Activated B cell treated with CpG ODN at 0.5 μM for 24 hours (primary cell): ENCODE data around the gene CCDC188. TPM values are rescaled to one million over a fixed set of nuclear protein-coding genes. Genes with fewer than 3 reads are reported as not detected.

ENCODE experiments used
- ATAC-seq: fragments of 200-7000 bp; cut with Tn5 transposase; one replicate; pipeline ENCODE4 v1.10.0; 2021; ENCODE audit warnings: low read depth, mild to moderate bottlenecking, moderate library complexity
- CTCF ChIA-PET: fragments of 350-600 bp; sonication (Branson Sonifier 250); formaldehyde crosslinking; loops from one replicate; lab custom pipeline; 2021; ENCODE audit warnings: antibody characterized with exemption; lab: Charles Lee
- POLR2A ChIA-PET: fragments of 350-600 bp; sonication (Branson Sonifier 250); formaldehyde crosslinking; loops from one replicate; lab custom pipeline; 2021; ENCODE audit warnings: antibody characterized with exemption; lab: Charles Lee
- DNase-seq: peaks from one replicate; pipeline ENCODE4 v3.0.0; 2022
- H3K27ac Mint-ChIP-seq: one replicate; pipeline ENCODE4 v1.8.0; 2020; ENCODE audit warnings: mixed read lengths
- H3K27me3 Mint-ChIP-seq: one replicate; pipeline ENCODE4 v1.8.0; 2021; ENCODE audit warnings: mixed read lengths
- H3K36me3 Mint-ChIP-seq: one replicate; pipeline ENCODE4 v1.8.0; 2021; ENCODE audit warnings: low read depth, mixed read lengths
- H3K4me1 Mint-ChIP-seq: one replicate; pipeline ENCODE4 v1.8.0; 2021; ENCODE audit warnings: mixed read lengths
- H3K4me3 Mint-ChIP-seq: one replicate; pipeline ENCODE4 v1.8.0; 2020; ENCODE audit warnings: mild to moderate bottlenecking, mixed read lengths
- H3K9me3 Mint-ChIP-seq: one replicate; pipeline ENCODE4 v1.8.0; 2020; ENCODE audit warnings: mixed read lengths
- intact Hi-C: fragments of 100-400 bp; cut with micrococcal nuclease; formaldehyde crosslinking; loops from one replicate; pipeline ENCODE4 v1.15.1; 2024
- total RNA-seq: library from RNA; stranded (reverse); gene quantifications from 2 replicates; pipeline ENCODE4 v1.2.3, GENCODE V29; 2022
- TF ChIP-seq, protein P1 (sequence below): fragments of 200-600 bp; IDR thresholded peaks from one replicate; pipeline ENCODE4 v1.8.0; 2022; ENCODE audit warnings: antibody characterized with exemption, mild to moderate bottlenecking

Gene CCDC188
- total RNA-seq, 1 donor from 2014 or later = not detected

DNA sequence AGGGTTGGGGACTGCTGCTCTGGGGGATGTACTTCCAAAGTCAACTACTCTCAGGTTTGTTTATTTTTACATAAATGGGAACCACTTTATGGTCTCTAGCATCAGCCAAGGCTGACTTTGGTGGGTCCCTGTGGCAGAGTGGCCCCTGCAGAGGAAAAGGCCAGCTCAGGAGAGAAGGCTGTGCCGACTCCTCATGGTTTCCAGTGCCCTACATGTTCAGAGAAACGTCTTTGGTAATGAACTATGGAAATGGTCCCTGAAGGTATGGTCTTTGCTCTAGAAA, 22.3 kb downstream of the CCDC188 start:
- POLR2A ChIA-PET = no interaction called here
- Mint-ChIP-seq H3K27ac (no peak overlapping the region), H3K4me1 (peaks cover 16% of the 10 kb centered on the region), H3K4me3 (no peak overlapping the region), H3K36me3 (peaks cover 46% of the 10 kb centered on the region), H3K27me3 (no peaks in the 10 kb centered on the region), H3K9me3 (no peaks in the 10 kb centered on the region)
- ATAC-seq (no peak), DNase-seq (no peak)
- CTCF ChIA-PET = no interaction called here
- TF ChIP-seq, protein P1, sequence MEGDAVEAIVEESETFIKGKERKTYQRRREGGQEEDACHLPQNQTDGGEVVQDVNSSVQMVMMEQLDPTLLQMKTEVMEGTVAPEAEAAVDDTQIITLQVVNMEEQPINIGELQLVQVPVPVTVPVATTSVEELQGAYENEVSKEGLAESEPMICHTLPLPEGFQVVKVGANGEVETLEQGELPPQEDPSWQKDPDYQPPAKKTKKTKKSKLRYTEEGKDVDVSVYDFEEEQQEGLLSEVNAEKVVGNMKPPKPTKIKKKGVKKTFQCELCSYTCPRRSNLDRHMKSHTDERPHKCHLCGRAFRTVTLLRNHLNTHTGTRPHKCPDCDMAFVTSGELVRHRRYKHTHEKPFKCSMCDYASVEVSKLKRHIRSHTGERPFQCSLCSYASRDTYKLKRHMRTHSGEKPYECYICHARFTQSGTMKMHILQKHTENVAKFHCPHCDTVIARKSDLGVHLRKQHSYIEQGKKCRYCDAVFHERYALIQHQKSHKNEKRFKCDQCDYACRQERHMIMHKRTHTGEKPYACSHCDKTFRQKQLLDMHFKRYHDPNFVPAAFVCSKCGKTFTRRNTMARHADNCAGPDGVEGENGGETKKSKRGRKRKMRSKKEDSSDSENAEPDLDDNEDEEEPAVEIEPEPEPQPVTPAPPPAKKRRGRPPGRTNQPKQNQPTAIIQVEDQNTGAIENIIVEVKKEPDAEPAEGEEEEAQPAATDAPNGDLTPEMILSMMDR = no peak
- intact Hi-C loops = no loop called here

DNA sequence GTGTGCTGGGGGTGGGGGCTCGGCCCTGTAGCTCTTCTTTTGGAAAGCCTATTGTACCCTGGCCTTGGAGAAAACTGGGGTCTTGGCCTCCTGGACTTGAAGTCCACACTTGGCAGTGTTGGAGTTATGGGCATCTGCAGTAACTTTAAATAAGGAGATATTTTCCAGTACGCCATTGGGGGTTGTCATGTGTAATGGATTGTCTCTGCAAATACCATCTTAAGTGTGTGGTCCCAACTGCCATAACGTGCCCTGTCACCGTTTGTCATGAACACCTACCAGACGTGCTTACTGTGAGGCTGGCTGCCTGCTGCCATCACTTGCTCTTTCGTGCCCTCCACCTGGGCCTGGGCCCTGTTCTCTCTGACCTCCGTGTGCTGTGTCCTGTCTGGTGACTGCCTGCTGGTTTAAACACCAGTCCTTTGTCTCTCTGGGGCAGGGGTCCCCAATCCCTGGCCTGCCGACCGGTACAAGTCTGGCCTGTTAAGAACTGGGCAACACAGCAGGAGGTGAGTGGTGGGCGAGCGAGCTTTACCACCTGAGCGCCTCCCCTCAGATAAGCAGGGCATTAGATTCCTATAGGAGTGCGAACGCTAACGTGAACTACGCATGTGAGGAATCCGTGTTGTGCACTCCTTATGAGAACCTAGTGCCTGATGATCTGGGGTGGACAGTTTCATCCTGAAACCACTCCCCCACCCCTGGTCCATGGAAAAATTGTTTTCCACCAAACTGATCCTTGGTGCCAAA, 22.8 kb downstream of the CCDC188 start:
- intact Hi-C loops = no loop called here
- TF ChIP-seq, protein P1 = no peak
- Mint-ChIP-seq H3K27me3 (no peaks in the 10 kb centered on the region), H3K9me3 (no peaks in the 10 kb centered on the region), H3K4me1 (peaks cover 11% of the 10 kb centered on the region), H3K4me3 (no peak overlapping the region), H3K27ac (no peak overlapping the region), H3K36me3 (peaks cover 46% of the 10 kb centered on the region)
- POLR2A ChIA-PET = interaction anchor here (2.6 kb wide), 1 partner anchor 10 kb away, joined by 8 read pairs; the partner anchor contains the start of gene TRMT2A
- DNase-seq (no peak), ATAC-seq (no peak)
- CTCF ChIA-PET = no interaction called here

- H3K9me3 Mint-ChIP-seq = no peaks in the 10 kb centered on the region
- ChIA-PET POLR2A (interaction anchor here (2.6 kb wide), 1 partner anchor 10 kb away, joined by 8 read pairs; the partner anchor contains the start of gene TRMT2A), CTCF (no interaction called here)
- TF ChIP-seq, protein P1 = no peak
- no peak for ATAC-seq
- no peaks in the 10 kb centered on the region for H3K27me3 Mint-ChIP-seq
- peaks cover 47% of the 10 kb centered on the region for H3K36me3 Mint-ChIP-seq
- H3K27ac Mint-ChIP-seq = no peak overlapping the region
- DNase-seq = no peak
- H3K4me1 Mint-ChIP-seq = peaks cover 6% of the 10 kb centered on the region
- no peak overlapping the region for H3K4me3 Mint-ChIP-seq
- intact Hi-C loops = no loop called here
Observed at GRCh38 chr22:20127318-20127868, 23.5 kb downstream of the CCDC188 start.

GRCh38 chr22:20126284-20127029, 24.4 kb downstream of the CCDC188 start:
- Mint-ChIP-seq H3K4me3 (no peak overlapping the region), H3K27ac (no peak overlapping the region), H3K36me3 (peaks cover 55% of the 10 kb centered on the region), H3K9me3 (no peaks in the 10 kb centered on the region), H3K4me1 (peaks cover 11% of the 10 kb centered on the region), H3K27me3 (no peaks in the 10 kb centered on the region)
- ATAC-seq (no peak), DNase-seq (no peak)
- TF ChIP-seq, protein P1 = no peak
- intact Hi-C loops = no loop called here
- POLR2A ChIA-PET = interaction anchor here (2.6 kb wide), 1 partner anchor 9 kb away, joined by 8 read pairs; the partner anchor contains the start of gene TRMT2A
- CTCF ChIA-PET = no interaction called here
